GM19099 (cell line): ENCODE data around the gene KLHL5.

ENCODE experiments used
- POLR2A ChIP-seq: IDR thresholded peaks from 3 replicates; pipeline ENCODE4 v1.6.1; 2011; ENCODE audit warnings: low read depth; ENCODE audit not compliant: insufficient read length; ENCODE audit errors: extremely low read depth

The KLHL5 gene

GRCh38 chr4:39062094-39062769 is at the start of gene KLHL5:
Gene KLHL5, plus strand, starts transcription at chr4:39062232. Its CDS starts 421 bp downstream, at chr4:39062653.
- no peak for TF ChIP-seq POLR2A

GRCh38 chr4:39014028-39014427 is 48.0 kb upstream of the KLHL5 start:
- TF ChIP-seq POLR2A = no peak

GRCh38 chr4:39020130-39020529 is 41.9 kb upstream of the KLHL5 start:
- TF ChIP-seq POLR2A = no peak

- TF ChIP-seq POLR2A = no peak
These were observed 40.4 kb upstream of the KLHL5 start for GRCh38 chr4:39021631-39022030.

- TF ChIP-seq POLR2A = no peak
These were observed 39.8 kb upstream of the KLHL5 start for GRCh38 chr4:39022241-39022640.

GRCh38 chr4:39023059-39023458 is 39.0 kb upstream of the KLHL5 start:
- TF ChIP-seq POLR2A = no peak

- TF ChIP-seq POLR2A = no peak
These were observed 37.6 kb upstream of the KLHL5 start for GRCh38 chr4:39024311-39024865.

- no peak for TF ChIP-seq POLR2A
These were observed 36.4 kb upstream of the KLHL5 start for GRCh38 chr4:39025552-39026085.

- no peak for TF ChIP-seq POLR2A
These were observed 35.9 kb upstream of the KLHL5 start for GRCh38 chr4:39026096-39026495.

GRCh38 chr4:39029752-39030694 is 32.0 kb upstream of the KLHL5 start:
- TF ChIP-seq POLR2A = no peak

- no peak for TF ChIP-seq POLR2A
These were observed 31.3 kb upstream of the KLHL5 start for GRCh38 chr4:39030725-39031124.

- TF ChIP-seq POLR2A = peak; percentile 66
These were observed 29.6 kb upstream of the KLHL5 start, which contains the start of gene TMEM156 for GRCh38 chr4:39032218-39033085. Gene TMEM156, minus strand, starts transcription at chr4:39032409. Its CDS starts 96 bp downstream, at chr4:39032313.

GRCh38 chr4:39036172-39036571 is 25.9 kb upstream of the KLHL5 start:
- no peak for TF ChIP-seq POLR2A

- no peak for TF ChIP-seq POLR2A
These were observed 24.6 kb upstream of the KLHL5 start for GRCh38 chr4:39037491-39037825.
